Astrocyte (in vitro differentiated cells and primary cell): Measurements from ENCODE around the gene PPP1R16B.

Experiments
- CTCF ChIP-seq: IDR thresholded peaks from 2 replicates; pipeline ENCODE4 v1.5.1; 2011; ENCODE audit warnings: low read depth, mild to moderate bottlenecking, inconsistent platforms, low read length, moderate library complexity; ENCODE audit not compliant: insufficient read depth
- EZH2 ChIP-seq: IDR thresholded peaks from 2 replicates; pipeline ENCODE4 v1.6.1; 2012; ENCODE audit warnings: mild to moderate bottlenecking, low read length, inconsistent platforms; ENCODE audit not compliant: insufficient read depth

- TF ChIP-seq EZH2 (no peak), CTCF (no peak)
Measured at GRCh38 chr20:38968090-38968489, 162.6 kb downstream of the PPP1R16B start.
